Esophagus squamous epithelium (tissue), 4 donors: ENCODE results near the gene MYD88.

Experiments
- CTCF ChIP-seq, 6 experiments: fragments of 450-650 bp in 4 of 6; fragments of 200-600 bp in 2 of 6; sonication (generic) in 2 of 6; IDR thresholded peaks; one replicate each; pipeline ENCODE4 v1.5.1; 2016 to 2019; ENCODE audit warnings: antibody characterized with exemption in 6 of 6, mild to moderate bottlenecking in 4 of 6, moderate library complexity in 4 of 6
- POLR2A ChIP-seq, 4 donors: fragments of 450-650 bp; IDR thresholded peaks; one replicate each; pipeline ENCODE4 v1.6.1; 2017; ENCODE audit warnings: antibody characterized with exemption in 4 of 4, mild to moderate bottlenecking in 4 of 4, moderate library complexity in 3 of 4

DNA sequence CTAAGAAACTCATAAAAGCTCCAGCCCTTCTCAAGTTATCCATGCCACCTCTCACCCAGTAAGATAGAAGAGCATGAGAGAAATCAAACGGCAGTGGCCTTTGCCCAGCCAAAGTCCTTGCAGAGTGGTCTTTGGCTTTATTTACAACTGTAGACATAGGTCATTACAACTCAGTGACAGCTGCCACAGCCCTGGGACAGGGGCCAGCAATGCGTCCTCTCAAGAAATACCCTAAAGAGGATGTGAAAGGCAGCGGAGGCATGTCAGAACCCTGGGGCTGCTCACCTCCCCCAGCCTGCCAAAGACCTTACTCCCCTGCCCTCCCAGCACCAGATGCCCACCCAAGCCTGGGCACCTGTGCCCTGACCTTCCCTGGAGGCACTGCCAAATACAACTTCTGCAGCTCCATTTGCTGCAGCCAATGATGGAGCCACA lies 7.8 kb upstream of the MYD88 start:
- TF ChIP-seq CTCF (IDR thresholded peaks at IDR 0.05), result no peak
- TF ChIP-seq POLR2A (IDR thresholded peaks at IDR 0.05), result no peak
